ENCODE measurements around the gene ANKS1A.

DNA sequence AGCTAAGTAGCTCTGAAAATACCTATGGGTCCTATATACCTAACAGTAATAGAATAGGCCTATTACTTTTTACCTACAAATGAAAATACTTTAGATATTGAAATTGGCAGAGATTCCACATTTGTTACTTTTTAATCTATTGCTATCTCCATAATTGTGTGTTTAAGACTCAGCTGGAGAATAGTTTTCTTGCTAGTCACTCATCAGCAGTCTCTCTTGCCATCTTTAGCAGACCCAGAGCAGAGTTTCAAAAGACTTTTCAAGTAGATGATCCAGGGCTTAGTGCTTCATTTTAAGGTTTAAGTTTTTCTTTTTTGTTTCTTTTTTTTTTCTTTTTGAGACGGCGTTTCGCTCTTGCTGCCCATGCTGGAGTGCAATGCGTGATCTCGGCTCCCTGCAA lies 12.9 kb downstream of the ANKS1A start:
- TF ChIP-seq, protein P1, sequence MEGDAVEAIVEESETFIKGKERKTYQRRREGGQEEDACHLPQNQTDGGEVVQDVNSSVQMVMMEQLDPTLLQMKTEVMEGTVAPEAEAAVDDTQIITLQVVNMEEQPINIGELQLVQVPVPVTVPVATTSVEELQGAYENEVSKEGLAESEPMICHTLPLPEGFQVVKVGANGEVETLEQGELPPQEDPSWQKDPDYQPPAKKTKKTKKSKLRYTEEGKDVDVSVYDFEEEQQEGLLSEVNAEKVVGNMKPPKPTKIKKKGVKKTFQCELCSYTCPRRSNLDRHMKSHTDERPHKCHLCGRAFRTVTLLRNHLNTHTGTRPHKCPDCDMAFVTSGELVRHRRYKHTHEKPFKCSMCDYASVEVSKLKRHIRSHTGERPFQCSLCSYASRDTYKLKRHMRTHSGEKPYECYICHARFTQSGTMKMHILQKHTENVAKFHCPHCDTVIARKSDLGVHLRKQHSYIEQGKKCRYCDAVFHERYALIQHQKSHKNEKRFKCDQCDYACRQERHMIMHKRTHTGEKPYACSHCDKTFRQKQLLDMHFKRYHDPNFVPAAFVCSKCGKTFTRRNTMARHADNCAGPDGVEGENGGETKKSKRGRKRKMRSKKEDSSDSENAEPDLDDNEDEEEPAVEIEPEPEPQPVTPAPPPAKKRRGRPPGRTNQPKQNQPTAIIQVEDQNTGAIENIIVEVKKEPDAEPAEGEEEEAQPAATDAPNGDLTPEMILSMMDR (IDR thresholded peaks at IDR 0.05): no peak
- no peak for TF ChIP-seq POLR2A (IDR thresholded peaks at IDR 0.05)
- TF ChIP-seq EP300 (IDR thresholded peaks at IDR 0.05): no peak

Data from ovary (tissue), 3 donors.